IMR-90 (cell line): ENCODE data around the gene TMPRSS9. TPM values are rescaled to one million over a fixed set of nuclear protein-coding genes. Genes with fewer than 3 reads are reported as not detected.

Experiments used
- ATAC-seq: fragments of 200-7000 bp; cut with Tn5 transposase; 2 replicates; pipeline ENCODE4 v1.9.1; 2020; ENCODE audit warnings: low read depth, mild to moderate bottlenecking, moderate library complexity
- BruUV-seq: library from RNA; stranded (reverse); fragments of 400-500 nt; replicated peaks from 2 replicates; lab custom pipeline; 2021; lab: Mats Ljungman, UMichigan
- CTCF ChIA-PET: fragments of 300-600 bp; formaldehyde crosslinking; extraction: SDS; loops from one replicate; lab custom pipeline; 2021; ENCODE audit warnings: antibody characterized with exemption; lab: Yijun Ruan, JAX
- POLR2A ChIA-PET: fragments of 300-600 bp; sonication (Branson Sonifier 250); formaldehyde crosslinking; loops from one replicate; lab custom pipeline; 2022; ENCODE audit warnings: antibody characterized with exemption; ENCODE audit not compliant: unreplicated experiment; lab: Charles Lee
- DNase-seq: peaks from one replicate; pipeline ENCODE4 v3.0.0; 2013
- H2AFZ ChIP-seq: replicated peaks from 2 replicates; pipeline ENCODE3; 2013; ENCODE audit warnings: low read length, mild to moderate bottlenecking; ENCODE audit not compliant: poor library complexity
- H2AK5ac ChIP-seq: 2 replicates; pipeline ENCODE4 v1.6.1; 2013; ENCODE audit warnings: low read depth, low read length, inconsistent platforms
- H2AK9ac ChIP-seq: replicated peaks from 2 replicates; pipeline ENCODE3; 2013; ENCODE audit warnings: mild to moderate bottlenecking, low read depth, low read length, moderate library complexity; ENCODE audit not compliant: poor library complexity
- H2BK120ac ChIP-seq: 2 replicates; pipeline ENCODE4 v1.6.1; 2013; ENCODE audit warnings: low read depth, low read length, inconsistent platforms
- H2BK15ac ChIP-seq: 3 replicates; pipeline ENCODE4 v1.6.1; 2013; ENCODE audit warnings: low read depth, low read length, inconsistent platforms
- H2BK20ac ChIP-seq: 2 replicates; pipeline ENCODE4 v1.6.1; 2013; ENCODE audit warnings: low read depth, mild to moderate bottlenecking, inconsistent platforms, low read length, moderate library complexity
- H2BK5ac ChIP-seq: 2 replicates; pipeline ENCODE4 v1.6.1; 2013; ENCODE audit warnings: mild to moderate bottlenecking, low read depth, low read length, inconsistent platforms; ENCODE audit not compliant: poor library complexity, severe bottlenecking
- H3K14ac ChIP-seq: replicated peaks from 2 replicates; pipeline ENCODE4 v1.6.1; 2013; ENCODE audit warnings: low read depth, low read length, inconsistent platforms
- H3K18ac ChIP-seq: 2 replicates; pipeline ENCODE4 v1.6.1; 2013; ENCODE audit warnings: low read depth, low read length, control low read depth
- H3K23ac ChIP-seq: 2 replicates; pipeline ENCODE4 v1.6.1; 2013; ENCODE audit warnings: low read depth, low read length, inconsistent platforms
- H3K27ac ChIP-seq: 2 replicates; pipeline ENCODE4 v1.5.1; 2013; ENCODE audit warnings: mild to moderate bottlenecking, control low read depth, low read length; ENCODE audit not compliant: insufficient read depth
- H3K27me3 ChIP-seq: 2 replicates; pipeline ENCODE4 v1.6.1; 2013; ENCODE audit warnings: low read length; ENCODE audit not compliant: control insufficient read depth, insufficient read depth
- H3K36me3 ChIP-seq: 2 replicates; pipeline ENCODE4 v1.6.1; 2013; ENCODE audit warnings: low read length, mixed read lengths; ENCODE audit not compliant: control insufficient read depth, insufficient read depth
- H3K4ac ChIP-seq: 2 replicates; pipeline ENCODE4 v1.6.1; 2013; ENCODE audit warnings: low read depth, low read length, inconsistent platforms
- H3K4me1 ChIP-seq: 2 replicates; pipeline ENCODE4 v1.6.1; 2013; ENCODE audit warnings: low read length, mixed read lengths; ENCODE audit not compliant: control insufficient read depth, insufficient read depth
- H3K4me2 ChIP-seq: 2 replicates; pipeline ENCODE4 v1.6.1; 2013; ENCODE audit warnings: low read depth, mild to moderate bottlenecking, control low read depth, low read length, moderate library complexity
- H3K4me3 ChIP-seq: 2 replicates; pipeline ENCODE4 v1.5.1; 2013; ENCODE audit warnings: low read depth, mild to moderate bottlenecking, control low read depth, low read length, moderate library complexity; ENCODE audit not compliant: insufficient read depth
- H3K56ac ChIP-seq: 2 replicates; pipeline ENCODE4 v1.6.1; 2013; ENCODE audit warnings: low read length, inconsistent platforms; ENCODE audit not compliant: insufficient read depth; ENCODE audit errors: extremely low read depth
- H3K79me1 ChIP-seq, 2 experiments: 2 replicates each; pipeline ENCODE4 v1.6.1; 2013; ENCODE audit warnings: low read length in 2 of 2, inconsistent platforms in 1 of 2, low read depth in 1 of 2
- H3K9ac ChIP-seq: 2 replicates; pipeline ENCODE4 v1.6.1; 2013; ENCODE audit warnings: low read depth, low read length, control low read depth
- H3K9me1 ChIP-seq: 2 replicates; pipeline ENCODE4 v1.6.1; 2013; ENCODE audit warnings: low read length, inconsistent platforms; ENCODE audit not compliant: insufficient read depth
- H3K9me3 ChIP-seq: 2 replicates; pipeline ENCODE4 v1.6.1; 2013; ENCODE audit warnings: low read length; ENCODE audit not compliant: control insufficient read depth, insufficient read depth
- H4K20me1 ChIP-seq: 2 replicates; pipeline ENCODE4 v1.6.1; 2013; ENCODE audit warnings: low read length, inconsistent platforms; ENCODE audit not compliant: insufficient read depth
- H4K5ac ChIP-seq: 2 replicates; pipeline ENCODE4 v1.6.1; 2013; ENCODE audit warnings: mild to moderate bottlenecking, low read depth, low read length, control low read depth
- H4K8ac ChIP-seq, 2 experiments: 2 replicates each; pipeline ENCODE4 v1.6.1; 2013; ENCODE audit warnings: low read depth in 2 of 2, low read length in 2 of 2, control low read depth in 1 of 2, inconsistent platforms in 1 of 2
- H4K91ac ChIP-seq: 2 replicates; pipeline ENCODE4 v1.6.1; 2013; ENCODE audit warnings: low read depth, low read length, inconsistent platforms; ENCODE audit not compliant: insufficient read depth
- CHD1 ChIP-seq: IDR thresholded peaks from 2 replicates; pipeline ENCODE4 v1.6.1; 2012; ENCODE audit warnings: low read depth, low read length, improper control_type of control experiment
- MAFK ChIP-seq: IDR thresholded peaks from 2 replicates; pipeline ENCODE4 v1.6.1; 2012; ENCODE audit warnings: low read depth, low read length, improper control_type of control experiment
- MAZ ChIP-seq: IDR thresholded peaks from 2 replicates; pipeline ENCODE4 v1.6.1; 2012; ENCODE audit warnings: low read depth, mild to moderate bottlenecking, low read length, improper control_type of control experiment, moderate library complexity, borderline replicate concordance
- MXI1 ChIP-seq: IDR thresholded peaks from 2 replicates; pipeline ENCODE4 v1.6.1; 2012; ENCODE audit warnings: low read depth, mild to moderate bottlenecking, low read length, moderate library complexity, borderline replicate concordance
- NFE2L2 ChIP-seq: fragments of 150-350 bp; IDR thresholded peaks from 2 replicates; pipeline ENCODE4 v1.6.1; 2016; ENCODE audit warnings: low read depth, mild to moderate bottlenecking, low read length
- POLR2A ChIP-seq: IDR thresholded peaks from 2 replicates; pipeline ENCODE4 v1.6.1; 2012; ENCODE audit warnings: mild to moderate bottlenecking, low read depth, low read length
- RAD21 ChIP-seq: IDR thresholded peaks from 2 replicates; pipeline ENCODE4 v1.6.1; 2012; ENCODE audit warnings: low read length, improper control_type of control experiment
- RCOR1 ChIP-seq: IDR thresholded peaks from 2 replicates; pipeline ENCODE4 v1.6.1; 2012; ENCODE audit warnings: mild to moderate bottlenecking, low read length, improper control_type of control experiment; ENCODE audit not compliant: insufficient replicate concordance
- RFX5 ChIP-seq: IDR thresholded peaks from 2 replicates; pipeline ENCODE4 v1.8.0; 2012; ENCODE audit warnings: low read depth, mild to moderate bottlenecking, low read length, moderate library complexity
- SMC3 ChIP-seq: fragments of 150-350 bp; IDR thresholded peaks from 2 replicates; pipeline ENCODE4 v1.6.1; 2016; ENCODE audit warnings: low read depth, mild to moderate bottlenecking, antibody characterized with exemption, low read length, moderate library complexity
- WGBS, 2 experiments: methylation state at CpG; one replicate each; pipeline versions ENCODE4 v1.1.5 to v1.1.7; 2013; ENCODE audit warnings: missing lambda C conversion rate in 2 of 2; ENCODE audit not compliant: insufficient read length in 1 of 2; ENCODE audit errors: extremely low coverage in 2 of 2; 5-methylcytosine and 5-hydroxymethylcytosine counted together
- dilution Hi-C: fragments of 300-500 bp; cut with HindIII; formaldehyde crosslinking; loops from one replicate; pipeline ENCODE4 v1.14.3; 2018; ENCODE audit warnings: low sequenced_read_pairs; ENCODE audit not compliant: unreplicated experiment
- in situ Hi-C: fragments of 300-500 bp; cut with MboI; formaldehyde crosslinking; loops from 3 replicates; pipeline ENCODE4 v1.14.3; 2019; ENCODE audit warnings: low sequenced_read_pairs, inconsistent platforms, mixed read lengths
- intact Hi-C: fragments of 100-400 bp; cut with micrococcal nuclease; formaldehyde crosslinking; loops from 2 replicates; pipeline ENCODE4 v1.10.0; 2022
- polyA plus RNA-seq, 3 experiments: library from polyadenylated mRNA; depleted of rRNA; stranded (reverse); fragments of >200 nt; gene quantifications; 2 replicates each; pipeline ENCODE4 v1.2.3, GENCODE V29; 2012; ENCODE audit warnings: low replicate concordance in 1 of 3
- total RNA-seq: library from RNA; depleted of rRNA; stranded (reverse); fragments of >200 nt; gene quantifications from 2 replicates; pipeline ENCODE4 v1.2.3, GENCODE V29; 2012
- TF ChIP-seq, protein P1 (sequence below): fragments of 150-350 bp; IDR thresholded peaks from 2 replicates; pipeline ENCODE4 v1.6.1; 2017; ENCODE audit warnings: mild to moderate bottlenecking, antibody characterized with exemption, low read length, low read depth
- TF ChIP-seq, protein P2 (sequence below): conservative IDR thresholded peaks from 2 replicates; pipeline ENCODE4 v1.5.1; 2012; ENCODE audit warnings: mild to moderate bottlenecking, low read depth, low read length, improper control_type of control experiment
- TF ChIP-seq, protein P3 (sequence below): fragments of 150-350 bp; IDR thresholded peaks from 2 replicates; pipeline ENCODE4 v1.6.1; 2016; ENCODE audit warnings: low read depth, mild to moderate bottlenecking, low read length, moderate library complexity, borderline replicate concordance

TMPRSS9 gene
- total and polyA plus RNA-seq, 2 of the 4 experiments (the other 2 are of a cell fraction), result not detected

DNA sequence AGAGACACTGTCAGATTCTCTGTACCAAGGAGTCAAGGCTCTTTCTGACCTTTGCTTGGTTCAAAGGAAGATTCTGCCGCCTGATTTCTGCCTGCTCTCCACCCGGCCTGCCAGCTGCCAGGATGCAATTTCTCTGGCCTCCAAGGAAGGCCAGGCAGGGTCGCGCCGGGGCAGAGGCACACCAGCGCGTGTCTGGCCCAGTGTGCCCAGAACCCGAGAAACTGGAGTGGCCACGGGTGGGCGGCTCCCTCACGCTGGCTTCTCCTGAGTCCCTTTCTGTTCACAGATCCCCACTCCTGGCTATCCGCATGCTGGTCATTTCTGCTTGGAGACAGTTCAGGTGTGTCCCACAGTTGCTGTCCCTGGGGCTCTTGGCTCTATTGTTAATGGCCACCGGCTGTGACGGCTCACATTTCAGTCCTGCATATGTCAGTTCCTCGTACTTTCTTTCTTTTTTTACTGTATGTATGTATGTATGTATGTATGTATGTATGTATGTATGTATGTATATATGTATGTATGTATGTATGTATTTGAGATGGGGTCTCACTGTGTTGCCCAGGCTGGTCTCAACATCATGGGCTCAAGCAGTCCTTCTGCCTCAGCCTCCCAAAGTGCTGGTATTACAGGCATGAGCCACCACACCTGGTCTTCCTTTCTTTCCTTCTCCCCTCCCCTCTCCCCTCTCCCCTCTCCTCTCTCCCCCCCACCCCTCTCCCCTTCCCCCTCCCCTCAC is 16.9 kb downstream of the TMPRSS9 start:
- Histone ChIP-seq H2BK20ac (no peak overlapping the region), H3K23ac (no peak overlapping the region), H2BK120ac (no peak overlapping the region), H3K4ac (no peak overlapping the region), H4K20me1 (no peaks in the 10 kb centered on the region), H3K9ac (no peak overlapping the region), H3K4me1 (no peaks in the 10 kb centered on the region), H2BK15ac (no peak overlapping the region), H2AK5ac (no peak overlapping the region), H3K56ac (no peak overlapping the region), H2AK9ac (no peak overlapping the region), H3K36me3 (no peaks in the 10 kb centered on the region), H4K8ac (no peak overlapping the region), H3K4me3 (no peak overlapping the region), H4K5ac (no peak overlapping the region), H3K79me1 (no peaks in the 10 kb centered on the region), H2AFZ (no peak overlapping the region), H3K9me1 (no peaks in the 10 kb centered on the region; the same call in 1 of the 2 replicates), H2BK5ac (no peak overlapping the region), H3K4me2 (no peak overlapping the region), H3K14ac (no peak overlapping the region), H3K27me3 (peaks cover 2% of the 10 kb centered on the region; the same call in 1 of the 2 replicates), H4K91ac (no peak overlapping the region), H3K27ac (no peak overlapping the region), H3K18ac (no peak overlapping the region), H3K9me3 (peaks cover 12% of the 10 kb centered on the region)
- BruUV-seq, result no TSS peak
- 70% methylated on average over 10 of the region's 15 CpGs; no CpG with 5 or more reads in 1 of the 2 experiments for WGBS, 2 experiments
- ATAC-seq, result no peak
- ChIA-PET CTCF (no interaction called here), POLR2A (no interaction called here)
- TF ChIP-seq MAFK, result no peak
- TF ChIP-seq MAZ, result no peak
- TF ChIP-seq POLR2A, result no peak
- no peak for TF ChIP-seq RFX5
- TF ChIP-seq RCOR1, result no peak
- no peak for TF ChIP-seq NFE2L2
- TF ChIP-seq MXI1, result no peak
- TF ChIP-seq, protein P1, sequence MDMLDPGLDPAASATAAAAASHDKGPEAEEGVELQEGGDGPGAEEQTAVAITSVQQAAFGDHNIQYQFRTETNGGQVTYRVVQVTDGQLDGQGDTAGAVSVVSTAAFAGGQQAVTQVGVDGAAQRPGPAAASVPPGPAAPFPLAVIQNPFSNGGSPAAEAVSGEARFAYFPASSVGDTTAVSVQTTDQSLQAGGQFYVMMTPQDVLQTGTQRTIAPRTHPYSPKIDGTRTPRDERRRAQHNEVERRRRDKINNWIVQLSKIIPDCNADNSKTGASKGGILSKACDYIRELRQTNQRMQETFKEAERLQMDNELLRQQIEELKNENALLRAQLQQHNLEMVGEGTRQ, result no peak
- TF ChIP-seq SMC3, result no peak
- TF ChIP-seq, protein P2, sequence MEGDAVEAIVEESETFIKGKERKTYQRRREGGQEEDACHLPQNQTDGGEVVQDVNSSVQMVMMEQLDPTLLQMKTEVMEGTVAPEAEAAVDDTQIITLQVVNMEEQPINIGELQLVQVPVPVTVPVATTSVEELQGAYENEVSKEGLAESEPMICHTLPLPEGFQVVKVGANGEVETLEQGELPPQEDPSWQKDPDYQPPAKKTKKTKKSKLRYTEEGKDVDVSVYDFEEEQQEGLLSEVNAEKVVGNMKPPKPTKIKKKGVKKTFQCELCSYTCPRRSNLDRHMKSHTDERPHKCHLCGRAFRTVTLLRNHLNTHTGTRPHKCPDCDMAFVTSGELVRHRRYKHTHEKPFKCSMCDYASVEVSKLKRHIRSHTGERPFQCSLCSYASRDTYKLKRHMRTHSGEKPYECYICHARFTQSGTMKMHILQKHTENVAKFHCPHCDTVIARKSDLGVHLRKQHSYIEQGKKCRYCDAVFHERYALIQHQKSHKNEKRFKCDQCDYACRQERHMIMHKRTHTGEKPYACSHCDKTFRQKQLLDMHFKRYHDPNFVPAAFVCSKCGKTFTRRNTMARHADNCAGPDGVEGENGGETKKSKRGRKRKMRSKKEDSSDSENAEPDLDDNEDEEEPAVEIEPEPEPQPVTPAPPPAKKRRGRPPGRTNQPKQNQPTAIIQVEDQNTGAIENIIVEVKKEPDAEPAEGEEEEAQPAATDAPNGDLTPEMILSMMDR, result no peak
- TF ChIP-seq RAD21, result no peak
- TF ChIP-seq, protein P3, sequence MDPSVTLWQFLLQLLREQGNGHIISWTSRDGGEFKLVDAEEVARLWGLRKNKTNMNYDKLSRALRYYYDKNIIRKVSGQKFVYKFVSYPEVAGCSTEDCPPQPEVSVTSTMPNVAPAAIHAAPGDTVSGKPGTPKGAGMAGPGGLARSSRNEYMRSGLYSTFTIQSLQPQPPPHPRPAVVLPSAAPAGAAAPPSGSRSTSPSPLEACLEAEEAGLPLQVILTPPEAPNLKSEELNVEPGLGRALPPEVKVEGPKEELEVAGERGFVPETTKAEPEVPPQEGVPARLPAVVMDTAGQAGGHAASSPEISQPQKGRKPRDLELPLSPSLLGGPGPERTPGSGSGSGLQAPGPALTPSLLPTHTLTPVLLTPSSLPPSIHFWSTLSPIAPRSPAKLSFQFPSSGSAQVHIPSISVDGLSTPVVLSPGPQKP, result no peak
- TF ChIP-seq CHD1, result no peak
- dilution Hi-C loops (no loop called here), intact Hi-C loops (no loop called here), in situ Hi-C loops (no loop called here)
- no peak for DNase-seq
